B cell (primary cell): ENCODE measurements around the gene ZSCAN1. TPM values are rescaled to one million over a fixed set of nuclear protein-coding genes. Genes with fewer than 3 reads are reported as not detected.

Source experiments
- ATAC-seq: fragments of 200-7000 bp; cut with Tn5 transposase; one replicate; pipeline ENCODE4 v1.10.0; 2021; ENCODE audit warnings: low read depth, mild to moderate bottlenecking, moderate number of reproducible peaks, moderate library complexity
- CTCF ChIA-PET: fragments of 350-600 bp; sonication (Branson Sonifier 250); formaldehyde crosslinking; loops from one replicate; lab custom pipeline; 2021; ENCODE audit warnings: antibody characterized with exemption, inconsistent platforms; lab: Charles Lee
- POLR2A ChIA-PET: fragments of 350-600 bp; sonication (Branson Sonifier 250); formaldehyde crosslinking; loops from one replicate; lab custom pipeline; 2021; ENCODE audit warnings: antibody characterized with exemption; lab: Charles Lee
- DNase-seq: peaks from one replicate; pipeline ENCODE4 v3.0.0; 2013
- H2AFZ ChIP-seq: 2 replicates; pipeline ENCODE4 v1.6.1; 2012; ENCODE audit warnings: mild to moderate bottlenecking, low read depth, low read length; ENCODE audit not compliant: insufficient read depth, poor library complexity, severe bottlenecking
- H3K27ac ChIP-seq, 2 donors: 1 replicate in 1 of 2; 2 replicates in 1 of 2; pipeline ENCODE4 v1.5.1; 2012 to 2013; ENCODE audit warnings: low read length in 2 of 2, mild to moderate bottlenecking in 2 of 2, moderate library complexity in 1 of 2
- H3K27me3 ChIP-seq, 4 experiments: fragments of 200-600 bp in 1 of 4; sonication (generic) in 1 of 4; replicated peaks in 1 of 4; 1 replicate in 2 of 4; 2 replicates in 2 of 4; pipeline versions ENCODE4 v1.6.1 to v1.7.0; 2013 to 2016; ENCODE audit warnings: low read length in 3 of 4, mild to moderate bottlenecking in 2 of 4, mixed read lengths in 1 of 4, moderate library complexity in 1 of 4; ENCODE audit not compliant: insufficient read depth in 4 of 4, control insufficient read depth in 3 of 4; ENCODE audit errors: control extremely low read depth in 1 of 4
- H3K36me3 ChIP-seq, 2 experiments: replicated peaks in 1 of 2; 1 replicate in 1 of 2; 2 replicates in 1 of 2; pipeline versions ENCODE4 v1.6.1 to v1.7.1; 2013; ENCODE audit warnings: low read length in 1 of 2; ENCODE audit not compliant: insufficient read depth in 2 of 2, control insufficient read depth in 1 of 2; ENCODE audit errors: control extremely low read depth in 1 of 2, extremely low read depth in 1 of 2
- H3K4me1 ChIP-seq, 2 donors: fragments of 200-600 bp in 1 of 2; sonication (generic) in 1 of 2; 1 replicate in 1 of 2; 2 replicates in 1 of 2; pipeline versions ENCODE4 v1.5.1 to v1.6.1; 2013 to 2017; ENCODE audit warnings: low read length in 2 of 2; ENCODE audit not compliant: control insufficient read depth in 2 of 2, insufficient read depth in 2 of 2
- H3K4me2 ChIP-seq: replicated peaks from 2 replicates; pipeline ENCODE3; 2012; ENCODE audit warnings: mild to moderate bottlenecking, low read depth, low read length; ENCODE audit not compliant: poor library complexity, severe bottlenecking
- H3K4me3 ChIP-seq, 5 experiments: fragments of 200-600 bp in 1 of 5; sonication (generic) in 1 of 5; 1 replicate in 3 of 5; 2 replicates in 2 of 5; pipeline versions ENCODE4 v1.5.1 to v1.7.0; 2011 to 2016; ENCODE audit warnings: low read length in 4 of 5, mild to moderate bottlenecking in 4 of 5, low read depth in 2 of 5, control low read depth in 1 of 5, moderate library complexity in 1 of 5; ENCODE audit not compliant: insufficient read depth in 1 of 5; ENCODE audit errors: control extremely low read depth in 1 of 5, extremely low read depth in 1 of 5
- H3K79me2 ChIP-seq: fragments of 200-600 bp; sonication (generic); one replicate; pipeline ENCODE4 v1.6.0; 2016; ENCODE audit warnings: low read length; ENCODE audit not compliant: control insufficient read depth, insufficient read depth
- H3K9ac ChIP-seq: fragments of 200-600 bp; sonication (generic); 2 replicates; pipeline ENCODE4 v1.6.1; 2017; ENCODE audit warnings: mild to moderate bottlenecking, low read length, moderate library complexity
- H3K9me3 ChIP-seq, 3 donors: one replicate each; pipeline versions ENCODE4 v1.6.1 to v1.7.1; 2013; ENCODE audit warnings: low read length in 2 of 3; ENCODE audit not compliant: control insufficient read depth in 2 of 3, insufficient read depth in 1 of 3; ENCODE audit errors: control extremely low read depth in 1 of 3
- H4K20me1 ChIP-seq: 2 replicates; pipeline ENCODE4 v1.6.0; 2012; ENCODE audit warnings: mild to moderate bottlenecking, low read length; ENCODE audit not compliant: insufficient read depth, control insufficient read depth, poor library complexity, severe bottlenecking
- H3K27ac Mint-ChIP-seq: one replicate; pipeline ENCODE4 v1.8.0; 2021; ENCODE audit warnings: mixed read lengths
- H3K27me3 Mint-ChIP-seq: one replicate; pipeline ENCODE4 v1.8.0; 2021; ENCODE audit warnings: mixed read lengths
- H3K4me1 Mint-ChIP-seq: one replicate; pipeline ENCODE4 v1.8.0; 2021; ENCODE audit warnings: mixed read lengths
- H3K4me3 Mint-ChIP-seq: one replicate; pipeline ENCODE4 v1.8.0; 2021; ENCODE audit warnings: mixed read lengths
- H3K9me3 Mint-ChIP-seq: one replicate; pipeline ENCODE4 v1.8.0; 2022; ENCODE audit warnings: mixed read lengths; ENCODE audit not compliant: insufficient read depth
- EZH2 ChIP-seq: IDR thresholded peaks from 2 replicates; pipeline ENCODE4 v1.6.1; 2012; ENCODE audit warnings: borderline replicate concordance, low read depth, mild to moderate bottlenecking, moderate library complexity, low read length; ENCODE audit not compliant: insufficient read depth, poor library complexity, severe bottlenecking
- WGBS: methylation state at CpG from one replicate; pipeline ENCODE4 v1.1.5; 2013; ENCODE audit warnings: missing lambda C conversion rate; ENCODE audit not compliant: insufficient coverage; 5-methylcytosine and 5-hydroxymethylcytosine counted together
- intact Hi-C: fragments of 100-400 bp; cut with micrococcal nuclease; formaldehyde crosslinking; loops from one replicate; pipeline ENCODE4 v1.10.0; 2022
- polyA plus RNA-seq: library from polyadenylated mRNA; depleted of rRNA; stranded (reverse); fragments of >200 nt; gene quantifications from 2 replicates; pipeline ENCODE4 v1.2.3, GENCODE V29; 2012
- total RNA-seq, 2 donors: library from RNA; stranded (reverse); fragments of 120-200 nt in 1 of 2; gene quantifications; 1 replicate in 1 of 2; 2 replicates in 1 of 2; pipeline versions ENCODE4 v1.2.3 to v1.2.4, GENCODE V29; 2013 to 2022
- TF ChIP-seq, protein P1 (sequence below): fragments of 200-600 bp; IDR thresholded peaks from one replicate; pipeline ENCODE4 v1.8.0; 2022; ENCODE audit warnings: antibody characterized with exemption, mild to moderate bottlenecking

ZSCAN1 gene
- total and polyA plus RNA-seq, 2 donors (not counting 1 experiment from before 2014, with no cell fraction given): 0.13 TPM; not detected in 1

- Histone ChIP-seq H3K4me2 (no peak overlapping the region), H3K79me2 (no peaks in the 10 kb centered on the region), H2AFZ (no peak overlapping the region), H3K9me3 (peaks cover 1 to 95% (median 4%) of the 10 kb centered on the region in 3 donors), H3K4me3 (no peak overlapping the region), H3K4me1 (no peaks in the 10 kb centered on the region), H4K20me1 (no peaks in the 10 kb centered on the region), H3K27ac (no peak overlapping the region), H3K36me3 (no peaks in the 10 kb centered on the region), H3K9ac (no peak overlapping the region), H3K27me3 (peaks cover 0 to 16% (median 1%) of the 10 kb centered on the region in 4 experiments)
- ATAC-seq (no peak), DNase-seq (no peak)
- H3K27me3 Mint-ChIP-seq: peaks cover 6% of the 10 kb centered on the region
- H3K27ac Mint-ChIP-seq: no peak overlapping the region
- no peak overlapping the region for H3K4me3 Mint-ChIP-seq
- ChIA-PET CTCF (no interaction called here), POLR2A (no interaction called here)
- no peaks in the 10 kb centered on the region for H3K4me1 Mint-ChIP-seq
- 52% methylated on average over 44 of the region's 54 CpGs for WGBS
- H3K9me3 Mint-ChIP-seq: peaks cover 8% of the 10 kb centered on the region
- intact Hi-C loops: no loop called here
- no peak for TF ChIP-seq EZH2
- TF ChIP-seq, protein P1, sequence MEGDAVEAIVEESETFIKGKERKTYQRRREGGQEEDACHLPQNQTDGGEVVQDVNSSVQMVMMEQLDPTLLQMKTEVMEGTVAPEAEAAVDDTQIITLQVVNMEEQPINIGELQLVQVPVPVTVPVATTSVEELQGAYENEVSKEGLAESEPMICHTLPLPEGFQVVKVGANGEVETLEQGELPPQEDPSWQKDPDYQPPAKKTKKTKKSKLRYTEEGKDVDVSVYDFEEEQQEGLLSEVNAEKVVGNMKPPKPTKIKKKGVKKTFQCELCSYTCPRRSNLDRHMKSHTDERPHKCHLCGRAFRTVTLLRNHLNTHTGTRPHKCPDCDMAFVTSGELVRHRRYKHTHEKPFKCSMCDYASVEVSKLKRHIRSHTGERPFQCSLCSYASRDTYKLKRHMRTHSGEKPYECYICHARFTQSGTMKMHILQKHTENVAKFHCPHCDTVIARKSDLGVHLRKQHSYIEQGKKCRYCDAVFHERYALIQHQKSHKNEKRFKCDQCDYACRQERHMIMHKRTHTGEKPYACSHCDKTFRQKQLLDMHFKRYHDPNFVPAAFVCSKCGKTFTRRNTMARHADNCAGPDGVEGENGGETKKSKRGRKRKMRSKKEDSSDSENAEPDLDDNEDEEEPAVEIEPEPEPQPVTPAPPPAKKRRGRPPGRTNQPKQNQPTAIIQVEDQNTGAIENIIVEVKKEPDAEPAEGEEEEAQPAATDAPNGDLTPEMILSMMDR: no peak
These were observed 8.9 kb downstream of the ZSCAN1 start for GRCh38 chr19:58042495-58043340.

GRCh38 chr19:58044391-58044790, 10.6 kb downstream of the ZSCAN1 start:
- CTCF ChIA-PET: no interaction called here
- H3K9ac ChIP-seq: no peak overlapping the region
- H3K79me2 ChIP-seq: no peaks in the 10 kb centered on the region

More at GRCh38 chr19:58044391-58044790, 10.6 kb downstream of the ZSCAN1 start:
- H3K9me3 ChIP-seq: peaks cover 1 to 95% (median 4%) of the 10 kb centered on the region in 3 donors
- no peak for ATAC-seq
- Mint-ChIP-seq H3K4me3 (no peak overlapping the region), H3K9me3 (peaks cover 12% of the 10 kb centered on the region), H3K27ac (no peak overlapping the region), H3K4me1 (no peaks in the 10 kb centered on the region), H3K27me3 (no peaks in the 10 kb centered on the region)
- no peak for DNase-seq
- no peak overlapping the region for H3K4me3 ChIP-seq
- peaks cover 0 to 5% (median 1%) of the 10 kb centered on the region in 4 experiments for H3K27me3 ChIP-seq
- no peak overlapping the region for H3K4me2 ChIP-seq
- 70% methylated on average over 40 of the region's 42 CpGs for WGBS
- H2AFZ ChIP-seq: no peak overlapping the region
- intact Hi-C loops: no loop called here
- no peak for TF ChIP-seq EZH2
- TF ChIP-seq, protein P1: no peak
- POLR2A ChIA-PET: no interaction called here
- H3K36me3 ChIP-seq: no peaks in the 10 kb centered on the region
- H3K27ac ChIP-seq: no peak overlapping the region
- H3K4me1 ChIP-seq: no peaks in the 10 kb centered on the region
- no peaks in the 10 kb centered on the region for H4K20me1 ChIP-seq
